Peyer's patch (tissue), 4 donors: Measurements from ENCODE around the gene NOD1. TPM values are rescaled to one million over a fixed set of nuclear protein-coding genes. Genes with fewer than 3 reads are reported as not detected.

ENCODE experiments used
- DNase-seq, 3 donors: peaks; one replicate each; pipeline ENCODE4 v3.0.0-alpha.2; 2017 to 2019
- H3K27ac ChIP-seq, 4 donors: fragments of 200-600 bp; sonication (generic); one replicate each; pipeline ENCODE4 v1.5.1; 2016 to 2019
- H3K27me3 ChIP-seq, 2 donors: fragments of 200-600 bp; sonication (generic); one replicate each; pipeline ENCODE4 v1.5.1; 2019
- H3K36me3 ChIP-seq, 3 donors: fragments of 200-600 bp; sonication (generic); one replicate each; pipeline ENCODE4 v1.5.1; 2016 to 2019
- H3K4me1 ChIP-seq, 4 donors: fragments of 200-600 bp; sonication (generic); one replicate each; pipeline ENCODE4 v1.5.1; 2016 to 2019
- H3K4me3 ChIP-seq, 4 donors: fragments of 200-600 bp; sonication (generic); 1 replicate in 3 of 4; 2 replicates in 1 of 4; pipeline ENCODE4 v1.5.1; 2016 to 2019; ENCODE audit warnings: mild to moderate bottlenecking in 1 of 4
- H3K9me3 ChIP-seq, 4 donors: fragments of 200-600 bp; sonication (generic); one replicate each; pipeline ENCODE4 v1.5.1; 2016 to 2019; ENCODE audit warnings: mild to moderate bottlenecking in 1 of 4
- CTCF ChIP-seq, 6 experiments: fragments of 450-650 bp in 4 of 6; fragments of 200-600 bp in 2 of 6; sonication (generic) in 1 of 6; IDR thresholded peaks; one replicate each; pipeline ENCODE4 v1.5.1; 2017 to 2019; ENCODE audit warnings: antibody characterized with exemption in 6 of 6, mild to moderate bottlenecking in 3 of 6, moderate library complexity in 1 of 6
- POLR2A ChIP-seq, 2 donors: fragments of 450-650 bp; IDR thresholded peaks; one replicate each; pipeline ENCODE4 v1.5.1; 2017; ENCODE audit warnings: antibody characterized with exemption in 2 of 2, mild to moderate bottlenecking in 2 of 2, moderate library complexity in 2 of 2
- total RNA-seq, 4 donors: library from RNA; depleted of rRNA; stranded (reverse); fragments of >200 nt; gene quantifications; one replicate each; pipeline ENCODE4 v1.1.0, GENCODE V29; 2016

Gene NOD1
- total RNA-seq, 4 donors from 2014 or later, result 4.0 to 29.7 (median 21.0) TPM

GRCh38 chr7:30453016-30453415, 25.6 kb downstream of the NOD1 start:
- TF ChIP-seq POLR2A (IDR thresholded peaks at IDR 0.05) (no peak), CTCF (IDR thresholded peaks at IDR 0.05) (no peak)
- H3K9me3 ChIP-seq, result no peaks in the 10 kb centered on the region
- peak in 1 of 3 donors; percentile 28 for DNase-seq
- peaks cover 0 to 54% (median 0%) of the 10 kb centered on the region in 3 donors for H3K36me3 ChIP-seq
- no peak overlapping the region for H3K4me3 ChIP-seq
- no peaks in the 10 kb centered on the region for H3K4me1 ChIP-seq
- no peaks in the 10 kb centered on the region for H3K27me3 ChIP-seq
- H3K27ac ChIP-seq, result no peak overlapping the region

GRCh38 chr7:30452280-30452930, 26.2 kb downstream of the NOD1 start:
- Histone ChIP-seq H3K27ac (no peak overlapping the region), H3K4me1 (no peaks in the 10 kb centered on the region), H3K9me3 (no peaks in the 10 kb centered on the region), H3K27me3 (no peaks in the 10 kb centered on the region), H3K4me3 (no peak overlapping the region), H3K36me3 (peaks cover 0 to 60% (median 0%) of the 10 kb centered on the region in 3 donors)
- no peak for TF ChIP-seq POLR2A (IDR thresholded peaks at IDR 0.05)
- TF ChIP-seq CTCF (IDR thresholded peaks at IDR 0.05), result no peak
- DNase-seq, result peak in 1 of 3 donors; percentile 27

GRCh38 chr7:30451539-30452279, 26.9 kb downstream of the NOD1 start:
- Histone ChIP-seq H3K27ac (no peak overlapping the region), H3K36me3 (peaks cover 0 to 64% (median 0%) of the 10 kb centered on the region in 3 donors), H3K4me3 (no peak overlapping the region), H3K4me1 (no peaks in the 10 kb centered on the region), H3K9me3 (no peaks in the 10 kb centered on the region), H3K27me3 (no peaks in the 10 kb centered on the region)
- peak in 1 of 3 donors; percentile 41 for DNase-seq
- TF ChIP-seq POLR2A (IDR thresholded peaks at IDR 0.05) (no peak), CTCF (IDR thresholded peaks at IDR 0.05) (no peak)

DNA sequence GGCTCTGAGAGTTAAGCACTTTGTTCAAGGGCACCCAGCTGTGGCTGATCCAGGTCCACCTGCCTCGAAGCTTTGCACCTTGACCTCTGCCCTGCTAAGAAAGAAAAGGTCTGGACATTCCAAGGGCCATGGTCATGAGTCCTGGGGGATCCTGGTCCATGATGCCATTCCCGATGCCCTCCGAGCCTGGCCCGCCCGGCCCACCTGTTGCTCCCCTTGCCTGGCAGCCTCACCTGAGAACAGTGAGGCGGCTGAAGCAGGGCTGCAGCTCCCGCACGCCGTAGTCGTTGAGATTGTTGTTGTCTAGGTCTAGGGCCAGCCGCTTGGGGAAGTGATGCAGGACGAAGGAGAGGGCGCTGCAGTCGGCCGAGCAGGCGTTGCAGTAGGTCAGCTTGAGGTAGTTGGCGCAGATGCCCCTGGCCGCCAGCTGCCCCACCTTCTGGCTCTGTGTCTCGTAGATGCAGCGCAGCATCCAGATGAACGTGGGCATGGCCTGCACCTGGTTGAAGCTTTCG, 27.5 kb downstream of the NOD1 start:
- TF ChIP-seq POLR2A (IDR thresholded peaks at IDR 0.05) (no peak), CTCF (IDR thresholded peaks at IDR 0.05) (no peak)
- no peak overlapping the region for H3K27ac ChIP-seq
- H3K4me3 ChIP-seq, result no peak overlapping the region
- no peaks in the 10 kb centered on the region for H3K27me3 ChIP-seq
- no peaks in the 10 kb centered on the region for H3K4me1 ChIP-seq
- H3K9me3 ChIP-seq, result no peaks in the 10 kb centered on the region
- peaks cover 0 to 64% (median 0%) of the 10 kb centered on the region in 3 donors for H3K36me3 ChIP-seq
- peak in 1 of 3 donors; percentile 31 for DNase-seq

GRCh38 chr7:30450240-30450982, 28.2 kb downstream of the NOD1 start:
- H3K4me3 ChIP-seq, result no peak overlapping the region
- H3K4me1 ChIP-seq, result no peaks in the 10 kb centered on the region
- no peaks in the 10 kb centered on the region for H3K9me3 ChIP-seq
- no peak for DNase-seq
- no peak overlapping the region for H3K27ac ChIP-seq
- no peaks in the 10 kb centered on the region for H3K27me3 ChIP-seq
- H3K36me3 ChIP-seq, result peaks cover 0 to 57% (median 0%) of the 10 kb centered on the region in 3 donors
- TF ChIP-seq CTCF (IDR thresholded peaks at IDR 0.05), result no peak
- no peak for TF ChIP-seq POLR2A (IDR thresholded peaks at IDR 0.05)
